Hepatic stellate cell (primary cell): ENCODE data around the gene METTL13.

Experiments
- DNase-seq: peaks from one replicate; pipeline ENCODE4 v3.0.0; 2011; ENCODE audit warnings: low spot score

Gene METTL13

DNA sequence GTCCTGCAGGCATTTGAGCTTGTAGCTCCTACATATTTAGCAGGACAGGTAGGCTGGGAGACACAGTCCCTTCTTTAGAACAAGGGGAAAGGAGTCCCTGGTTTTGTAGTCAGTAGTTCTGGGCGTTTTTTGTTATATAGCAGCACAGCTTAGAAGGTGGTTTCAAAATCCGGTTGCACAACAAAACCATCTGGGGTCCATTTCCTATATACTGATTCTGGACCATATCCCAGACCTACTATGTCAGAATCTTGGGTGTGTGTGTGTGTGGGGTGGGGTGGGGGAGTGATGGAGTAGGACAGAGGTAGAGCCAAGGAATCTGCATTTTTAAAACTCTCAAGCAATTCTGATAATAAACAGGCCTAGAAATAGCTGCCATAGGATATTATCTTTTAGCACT lies 21.6 kb downstream of the METTL13 start:
- no peak for DNase-seq

DNA sequence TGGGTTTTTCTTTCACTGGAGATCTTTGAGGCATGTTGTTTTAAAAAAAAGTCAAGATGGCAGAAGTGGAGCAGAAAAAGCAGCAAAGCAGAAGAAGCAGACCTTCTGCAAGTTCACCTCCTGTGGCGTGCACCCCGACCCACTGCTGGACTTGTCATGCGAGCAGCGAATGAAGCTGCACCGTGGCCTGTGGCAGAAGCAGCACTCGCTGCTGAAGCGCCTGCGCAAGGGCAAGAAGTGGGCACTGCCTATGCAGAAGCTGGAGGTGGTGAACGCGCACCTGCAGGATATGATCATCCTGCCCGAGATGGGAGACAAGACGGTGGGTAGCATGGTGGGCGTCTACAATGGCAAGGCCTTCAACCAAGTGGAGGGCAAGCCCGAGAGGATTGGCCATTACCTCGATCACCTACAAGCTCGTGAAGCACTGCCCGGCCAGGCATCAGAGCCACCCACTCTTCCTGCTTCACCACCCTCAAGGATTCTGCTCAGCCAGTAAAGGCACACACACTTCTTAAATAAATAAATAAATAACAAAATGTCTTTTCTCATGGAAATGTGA lies 22.1 kb downstream of the METTL13 start:
- DNase-seq, result no peak

DNA sequence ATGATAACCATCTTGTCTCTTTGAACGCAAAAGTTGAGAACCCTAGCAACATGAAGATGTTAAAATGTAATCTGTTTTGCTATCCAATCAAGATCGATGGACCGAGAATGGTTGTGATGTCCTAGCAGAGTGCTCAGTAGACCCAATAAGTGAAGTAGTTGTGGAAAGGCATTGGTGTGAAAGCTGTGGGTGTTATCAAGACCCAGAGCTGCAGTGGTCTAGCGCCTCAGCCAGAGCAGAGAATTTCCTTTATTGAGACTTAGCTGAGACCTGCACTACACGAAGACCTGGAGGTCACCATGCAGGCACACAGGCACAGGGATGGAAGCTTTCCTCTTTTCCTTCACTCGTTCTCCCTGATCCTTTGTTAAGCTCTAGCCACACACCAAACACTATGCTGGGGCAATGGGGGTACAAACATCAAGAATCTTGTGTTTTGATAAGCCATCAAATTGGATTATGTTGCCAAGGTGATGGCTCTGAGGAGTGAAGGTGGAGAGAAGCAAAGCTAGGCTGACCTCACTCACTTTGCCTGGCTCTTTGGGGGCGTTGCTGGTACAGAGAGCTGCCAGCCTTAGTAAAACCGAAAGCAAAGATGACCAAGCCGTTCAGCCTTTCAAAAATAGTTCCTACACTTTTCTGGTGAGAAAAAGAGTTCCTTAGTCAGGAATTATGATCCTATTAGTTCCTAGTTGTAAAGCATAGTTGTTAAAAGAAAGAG lies 24.1 kb downstream of the METTL13 start:
- DNase-seq, result no peak

DNA sequence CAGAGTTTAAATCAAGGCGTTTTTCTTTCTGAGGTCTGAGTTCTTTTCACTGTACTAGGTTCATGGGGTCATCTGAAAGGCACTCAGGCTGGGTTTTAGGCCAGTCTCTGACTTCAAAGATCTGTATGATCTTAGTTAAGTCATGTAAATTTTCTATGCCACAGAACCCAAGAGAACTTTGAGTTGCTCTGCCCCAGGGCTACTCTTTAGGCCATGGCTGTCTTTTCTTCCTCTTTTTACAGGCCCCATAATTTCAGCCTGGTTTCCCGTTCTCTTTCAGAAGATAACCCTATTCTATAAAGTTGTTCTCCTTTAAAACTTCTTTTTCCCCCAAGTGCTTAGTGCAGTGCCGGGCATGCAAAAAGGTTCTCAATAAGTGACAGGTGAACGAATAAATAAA lies 26.1 kb downstream of the METTL13 start:
- DNase-seq, result no peak

DNA sequence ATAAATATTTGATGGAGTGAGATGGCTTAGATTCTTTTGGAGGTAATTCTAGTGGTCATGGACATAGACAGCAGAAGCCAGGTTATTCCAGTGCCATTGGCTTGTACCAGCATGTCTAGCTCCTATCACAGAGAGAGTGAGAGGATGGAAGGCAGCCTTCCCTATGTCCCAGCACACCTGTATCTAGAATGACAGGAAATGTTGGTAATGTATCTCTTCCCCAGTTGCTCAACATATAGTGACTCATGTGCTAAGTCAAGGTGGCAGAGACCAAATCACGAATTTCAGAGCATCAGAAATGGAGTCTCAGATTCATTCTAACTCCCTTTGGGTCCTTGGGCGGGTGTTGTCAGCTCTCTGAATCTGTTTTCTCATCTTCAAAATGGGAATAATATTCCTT lies 28.4 kb downstream of the METTL13 start:
- no peak for DNase-seq

DNA sequence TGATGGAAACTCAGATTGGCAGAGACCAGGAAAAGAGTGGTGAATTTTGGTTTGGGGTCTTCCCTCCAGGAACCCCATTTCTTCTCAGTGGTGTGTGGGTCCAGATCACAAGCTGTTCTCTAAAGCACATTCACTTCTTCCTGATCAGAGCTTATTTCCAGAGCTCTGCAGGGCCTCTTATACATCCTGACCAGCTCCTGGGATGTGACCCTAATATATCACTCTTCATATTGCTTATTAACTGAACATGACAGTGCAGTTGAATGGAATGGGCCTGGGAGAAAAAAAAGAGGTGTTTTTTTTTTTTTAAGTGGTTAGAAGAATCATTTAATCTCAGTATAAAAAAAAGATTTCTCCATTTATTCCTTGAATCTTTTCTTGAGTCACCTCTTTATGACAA lies 30.2 kb downstream of the METTL13 start:
- no peak for DNase-seq

DNA sequence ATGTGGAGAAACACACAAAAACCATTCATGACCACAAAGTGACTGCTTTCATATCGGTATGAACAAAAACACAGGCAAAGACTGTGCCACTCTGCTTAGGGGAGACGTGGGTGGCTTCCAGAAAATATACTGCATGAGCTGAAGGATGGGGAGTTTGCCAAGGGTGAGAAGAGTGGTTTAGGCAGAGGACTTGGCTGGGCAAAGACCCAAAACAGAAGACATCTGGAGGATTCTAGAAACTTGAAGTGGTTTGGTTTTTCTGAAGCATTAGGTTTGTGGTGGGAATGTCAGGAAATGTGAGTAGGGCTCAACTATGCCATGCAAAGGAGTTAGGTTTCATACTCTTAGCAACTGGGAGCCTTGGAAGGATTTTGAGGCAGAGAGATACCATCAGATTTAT lies 33.2 kb downstream of the METTL13 start:
- no peak for DNase-seq

DNA sequence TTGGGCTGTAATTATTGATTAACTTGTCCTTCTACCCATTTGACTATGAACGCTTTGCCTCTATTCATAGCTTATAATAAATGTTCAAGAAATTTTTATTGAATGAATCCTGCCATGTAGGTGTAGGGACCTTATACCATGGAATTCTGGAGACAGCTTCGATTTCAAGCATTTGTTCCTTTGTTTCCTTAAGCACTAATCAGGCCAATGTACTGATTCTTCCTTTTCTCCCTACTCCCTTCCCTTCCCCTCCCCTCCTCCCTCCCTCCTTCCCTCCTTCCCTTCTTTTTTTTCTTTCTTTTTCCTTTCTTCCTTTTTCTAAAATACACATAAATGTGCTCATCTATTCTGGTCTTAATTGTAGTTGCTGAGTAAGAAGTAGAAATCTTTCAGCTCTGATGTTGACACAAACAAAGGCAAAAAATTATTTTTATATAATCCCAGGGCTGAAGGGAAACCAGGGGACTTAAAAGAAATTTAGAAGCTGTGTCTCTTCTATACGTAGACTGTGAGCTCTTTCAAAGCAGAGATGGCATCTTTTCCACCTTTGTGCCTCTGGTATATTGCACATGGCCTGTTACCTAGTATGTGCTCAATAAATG lies 34.9 kb downstream of the METTL13 start:
- no peak for DNase-seq

DNA sequence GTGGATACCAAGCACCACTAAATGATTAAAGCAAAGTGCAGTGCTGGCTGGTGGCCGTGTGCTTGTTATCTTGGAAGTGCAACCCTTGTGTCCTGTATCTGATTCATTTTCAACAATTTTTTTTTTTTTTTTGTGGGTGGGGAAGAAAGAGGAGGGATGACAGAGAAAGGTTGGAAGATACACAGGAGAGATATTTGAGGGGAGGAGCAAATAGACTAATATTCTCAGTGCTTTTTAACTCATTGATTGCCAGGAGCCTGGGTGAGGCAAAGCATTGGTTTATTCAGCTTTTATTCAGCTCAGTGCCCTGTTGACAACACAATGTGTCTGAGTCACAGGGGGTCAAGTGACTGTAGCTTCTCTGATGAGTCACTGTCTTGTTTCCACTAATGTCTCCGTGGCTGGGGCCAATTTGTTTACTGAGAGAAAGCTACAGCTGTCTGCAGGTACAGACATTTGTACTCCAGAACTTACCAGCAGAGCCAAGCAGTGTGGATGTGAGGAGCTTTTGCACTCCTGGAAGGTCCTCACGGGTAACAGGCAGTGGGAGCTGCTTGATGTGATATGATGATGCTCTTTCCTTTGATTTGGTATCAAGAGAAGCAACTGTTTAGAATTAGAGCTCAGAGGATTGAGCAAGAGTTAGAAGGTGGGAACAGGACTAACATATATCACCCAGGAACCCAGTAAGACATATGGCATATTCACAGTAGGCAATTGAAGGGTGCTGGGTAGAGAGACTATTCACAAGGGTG lies 36.2 kb downstream of the METTL13 start:
- peak; percentile 40 for DNase-seq

DNA sequence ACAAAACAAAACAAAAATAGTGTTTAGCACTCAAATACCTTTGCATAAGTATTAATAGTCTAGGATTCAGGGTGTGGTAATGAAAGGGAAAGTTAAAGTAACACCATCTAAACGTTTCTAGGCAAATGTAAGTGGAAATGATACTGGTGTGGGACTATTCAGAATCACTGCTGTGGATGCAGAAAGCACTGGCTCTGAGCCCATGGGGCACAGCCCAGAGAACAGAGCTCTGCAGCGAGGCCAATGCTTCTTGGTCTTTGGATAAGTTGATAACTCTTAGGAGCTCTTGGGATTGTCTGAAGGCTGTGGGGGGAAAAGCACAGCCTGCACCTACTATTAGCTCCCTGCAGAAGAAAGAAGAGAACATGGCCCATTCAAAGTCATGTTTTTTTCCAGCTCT lies 38.5 kb downstream of the METTL13 start:
- no peak for DNase-seq

DNA sequence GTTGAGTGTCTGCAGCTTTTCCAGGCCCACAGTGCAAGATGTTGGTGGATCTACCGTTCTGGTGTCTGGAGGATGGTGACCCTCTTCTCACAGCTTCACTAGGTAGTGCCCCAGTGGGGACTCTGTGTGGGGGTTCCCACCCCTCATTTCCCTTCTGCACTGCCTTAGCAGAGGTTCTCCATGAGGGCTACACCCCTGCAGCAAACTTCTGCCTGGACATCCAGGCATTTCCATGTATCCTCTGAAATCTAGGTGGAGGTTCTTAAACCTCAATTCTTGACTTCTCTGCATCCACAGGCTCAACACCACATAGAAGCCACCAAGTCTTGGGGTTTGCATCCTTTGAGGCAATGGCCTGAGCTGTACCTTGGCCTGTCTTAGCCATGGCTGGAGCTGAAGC lies 45.5 kb downstream of the METTL13 start:
- no peak for DNase-seq

DNA sequence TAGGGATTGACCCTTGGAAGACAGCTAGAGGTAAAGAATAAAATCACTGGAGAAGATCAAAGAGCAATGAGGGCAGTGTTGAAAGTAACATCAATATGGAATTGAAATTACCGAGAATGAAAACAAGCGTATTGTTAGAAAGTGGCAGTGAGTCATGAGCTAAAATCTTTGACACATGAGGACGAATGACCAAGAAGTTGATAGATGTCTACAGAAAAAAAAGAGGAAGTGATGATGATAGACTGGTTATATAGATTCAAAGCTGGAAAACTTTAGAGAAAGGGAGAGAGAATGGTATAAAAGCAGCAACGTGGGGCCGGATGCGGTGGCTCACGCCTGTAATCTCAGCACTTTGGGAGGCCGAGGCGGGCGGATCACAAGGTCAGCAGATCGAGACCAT lies 47.3 kb downstream of the METTL13 start:
- DNase-seq, result no peak

DNA sequence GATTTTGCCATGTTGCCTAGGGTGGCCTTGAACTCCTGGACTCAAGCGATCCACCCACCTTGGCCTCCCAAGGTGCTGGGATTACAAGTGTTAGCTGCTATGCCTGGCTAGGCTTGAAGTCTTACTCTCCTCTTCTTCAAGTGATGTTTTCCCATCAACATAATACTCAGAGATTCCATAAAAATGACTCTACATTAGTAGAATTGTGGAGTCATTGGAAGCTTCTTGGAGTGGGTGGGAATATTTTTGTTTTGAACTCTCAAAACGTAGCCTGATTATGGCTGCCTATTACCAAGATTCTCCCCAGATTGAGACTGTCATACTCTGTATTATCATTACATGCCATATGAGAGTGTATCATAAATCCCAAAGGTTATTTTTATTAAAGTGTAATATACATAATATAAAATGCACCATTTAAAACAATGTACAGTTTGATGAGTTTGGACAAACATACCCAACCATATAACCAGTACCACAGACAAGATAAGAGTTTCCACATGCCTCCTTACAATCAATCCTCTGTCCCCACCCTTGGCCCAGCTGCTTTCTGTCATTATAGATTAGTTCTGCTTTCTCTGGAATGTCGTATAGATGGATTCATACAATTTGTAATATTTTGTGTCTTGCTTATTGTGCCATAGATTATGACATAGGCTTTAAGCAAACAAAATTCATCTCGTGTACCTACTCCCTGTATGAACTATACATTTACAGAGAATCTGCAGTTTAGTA lies 51.8 kb downstream of the METTL13 start:
- DNase-seq, result no peak

DNA sequence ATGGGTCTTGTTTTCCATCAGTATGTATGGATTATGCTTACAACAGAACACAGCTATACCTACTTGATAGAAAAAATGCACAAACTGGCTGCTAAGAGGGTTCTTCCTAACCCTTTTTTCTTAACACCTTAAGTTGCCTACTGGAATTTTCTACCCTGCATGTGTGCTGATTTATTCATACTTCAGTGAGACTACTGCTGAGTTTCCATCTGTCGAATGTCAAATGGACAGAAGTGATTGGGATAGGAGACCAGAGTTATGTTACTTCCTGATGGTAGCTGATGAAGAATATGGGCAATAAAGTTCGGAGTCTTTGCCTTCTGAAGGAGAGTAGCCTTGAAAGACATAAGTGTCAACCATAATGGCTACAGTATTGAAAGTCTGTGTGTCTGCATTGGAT lies 53.4 kb downstream of the METTL13 start:
- no peak for DNase-seq

DNA sequence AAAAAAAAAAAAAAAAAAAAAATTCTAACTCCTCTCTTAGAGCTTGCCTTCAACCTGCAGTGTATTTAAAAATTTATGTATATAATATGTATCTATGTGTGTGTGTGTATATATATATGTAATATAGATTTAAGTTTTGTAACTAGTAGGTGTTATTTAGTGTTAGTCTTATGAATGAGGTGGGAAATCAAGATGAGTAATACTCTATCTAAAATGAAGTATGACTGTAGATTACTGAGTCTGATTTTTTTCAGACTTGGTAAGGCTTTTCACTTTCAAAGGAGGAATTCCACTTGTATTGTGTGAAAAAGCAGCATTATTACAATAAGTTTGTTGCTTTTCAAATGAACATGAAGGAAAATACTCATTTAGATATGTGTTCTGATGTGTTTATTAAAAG lies 54.4 kb downstream of the METTL13 start:
- DNase-seq, result no peak

DNA sequence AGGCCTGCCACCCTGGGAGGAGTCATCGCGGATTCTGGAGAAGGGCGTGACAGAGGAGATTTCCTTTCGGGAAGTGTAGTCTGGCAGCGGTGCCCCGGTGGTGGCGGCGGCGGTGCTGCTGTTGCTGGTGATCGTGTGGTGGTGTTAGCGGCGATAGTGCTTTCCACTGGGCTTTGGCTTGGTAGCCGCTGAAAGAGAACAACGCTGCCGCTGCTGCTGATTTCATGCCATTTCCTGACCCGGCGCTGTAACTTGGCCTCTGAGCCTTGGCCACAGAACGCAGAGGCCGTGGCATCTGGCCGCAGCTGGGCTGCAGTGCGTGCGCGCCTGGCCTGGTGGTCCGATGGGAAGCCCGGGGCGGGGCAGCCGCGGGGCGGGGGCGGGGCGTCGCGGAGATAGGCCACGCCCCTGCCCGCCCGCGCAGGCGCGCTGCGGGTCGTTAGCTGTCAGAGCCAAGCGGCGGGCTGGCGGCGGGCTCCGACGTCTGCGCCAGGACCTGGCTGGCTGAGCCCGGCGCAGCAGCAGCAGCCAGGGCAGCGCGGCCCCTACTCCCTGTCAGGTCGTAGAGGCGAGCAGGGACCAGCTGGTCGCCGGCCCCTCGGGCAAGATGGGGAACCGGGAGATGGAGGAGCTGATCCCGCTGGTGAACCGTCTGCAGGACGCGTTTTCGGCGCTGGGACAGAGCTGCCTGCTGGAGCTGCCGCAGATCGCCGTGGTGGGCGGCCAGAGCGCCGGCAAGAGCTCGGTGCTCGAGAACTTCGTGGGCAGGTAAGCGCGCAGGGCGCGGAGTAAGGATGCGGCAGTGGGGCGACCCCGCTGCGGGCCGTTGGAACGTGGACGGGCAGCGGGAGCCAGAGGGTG lies 59.8 kb downstream of the METTL13 start, which contains the start of gene DNM3:
Gene DNM3, plus strand, starts transcription at position 449 of the 861 bp plus-strand sequence. Its CDS starts 159 bp downstream, at position 608.
- peak; percentile 82 for DNase-seq

DNA sequence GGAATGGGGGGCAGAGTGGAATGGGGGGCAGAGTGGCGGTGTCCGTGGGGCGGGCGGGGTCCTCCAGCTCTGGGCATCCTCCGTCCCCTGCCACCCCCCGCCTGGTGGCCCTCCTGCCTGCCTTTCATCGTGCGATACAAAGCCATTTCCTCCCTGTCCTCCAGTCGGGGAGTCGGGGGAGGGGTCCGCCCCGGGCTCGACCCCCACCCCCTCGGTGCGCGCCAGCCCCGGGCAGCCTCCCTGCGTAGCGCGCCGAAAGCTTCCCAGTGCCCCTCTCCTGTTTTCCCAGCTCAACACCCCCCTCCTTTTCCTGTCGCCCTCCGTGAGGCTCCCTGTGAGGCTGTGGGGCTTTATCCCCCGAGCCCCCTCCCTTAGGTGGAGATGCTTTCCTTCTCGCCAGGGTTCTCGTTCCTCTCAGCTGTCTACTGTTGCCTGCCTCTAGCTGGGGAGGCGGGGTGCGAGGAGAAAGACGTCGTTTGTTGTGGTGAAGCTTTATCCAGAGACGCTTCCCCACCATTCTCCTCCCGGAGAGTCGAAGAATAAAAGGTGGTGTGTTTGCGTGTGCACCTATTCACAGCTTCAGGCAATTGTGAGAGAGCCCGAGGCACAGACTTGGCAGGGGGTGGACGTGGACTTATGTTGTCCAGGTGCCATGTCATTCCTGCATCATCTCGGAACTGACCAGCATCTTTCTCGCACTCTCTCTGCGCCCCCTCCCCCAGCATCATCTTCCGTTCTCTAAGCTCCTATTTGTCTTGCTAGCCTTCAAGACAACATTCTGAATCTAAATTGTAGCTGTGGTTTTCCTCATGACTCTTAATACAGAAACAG lies 60.7 kb downstream of the METTL13 start:
- peak; percentile 9 for DNase-seq

DNA sequence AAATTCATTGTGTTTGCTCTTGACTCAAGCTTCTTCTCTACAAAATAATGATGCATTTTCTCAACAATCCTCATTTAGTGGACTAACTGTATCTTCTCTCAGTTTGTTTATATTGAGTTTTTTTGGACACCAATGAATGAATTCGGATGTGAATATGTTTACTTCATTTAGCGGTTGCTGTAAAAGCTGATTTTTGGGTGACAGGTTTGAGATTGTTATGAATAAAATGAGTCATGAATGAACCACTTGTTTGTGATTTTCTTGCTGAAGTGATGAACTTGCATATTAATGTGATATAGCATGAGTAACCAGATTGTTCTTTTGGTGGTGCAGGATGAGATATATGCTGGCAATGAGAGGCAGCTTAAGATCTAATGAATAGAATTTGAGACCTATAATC lies 62.9 kb downstream of the METTL13 start:
- no peak for DNase-seq

DNA sequence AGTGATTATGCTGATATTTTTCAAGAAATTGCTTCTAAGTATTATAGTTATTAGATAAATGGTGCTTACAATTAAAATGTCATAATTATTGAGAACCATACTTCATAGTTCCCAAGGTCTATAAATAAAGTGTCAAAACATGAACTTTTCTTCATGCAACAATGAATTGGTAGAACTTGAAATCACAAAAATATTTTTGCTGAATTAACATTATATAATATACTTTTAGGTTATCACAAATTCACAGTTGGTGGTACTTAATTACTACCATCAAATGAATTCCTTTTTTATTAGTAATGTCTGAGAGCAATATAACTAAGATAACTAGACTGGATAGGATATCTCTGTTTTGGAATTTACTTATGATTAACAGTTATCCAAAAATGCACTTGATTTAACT lies 64.5 kb downstream of the METTL13 start:
- no peak for DNase-seq
